Measurements from ENCODE around the gene REEP2.

- TF ChIP-seq ZNF274 (IDR thresholded peaks at IDR 0.05; ENCODE audit: low read depth, low read length): no peak
- TF ChIP-seq SUZ12 (IDR thresholded peaks at IDR 0.05; ENCODE audit: extremely low read depth, insufficient read depth, insufficient read length): no peak
- TF ChIP-seq YY1 (IDR thresholded peaks at IDR 0.05; ENCODE audit: insufficient read depth, insufficient read length): no peak
These were observed 9.2 kb downstream of the REEP2 start for GRCh38 chr5:138448070-138448469.

Measured in NT2/D1 (cell line).